Embryonic facial prominence (tissue), 1 donor: ENCODE results near the gene STMND1.
"Not testable (repeated sequence)": the region's sequence is repeated elsewhere in the genome, so short reads cannot be mapped to it uniquely, and the experiment has no call there.

Experiments
- DNase-seq: peaks from one replicate; pipeline ENCODE4 v3.0.0-alpha.2; 2016; ENCODE audit errors: extremely low spot score

STMND1 gene

DNA sequence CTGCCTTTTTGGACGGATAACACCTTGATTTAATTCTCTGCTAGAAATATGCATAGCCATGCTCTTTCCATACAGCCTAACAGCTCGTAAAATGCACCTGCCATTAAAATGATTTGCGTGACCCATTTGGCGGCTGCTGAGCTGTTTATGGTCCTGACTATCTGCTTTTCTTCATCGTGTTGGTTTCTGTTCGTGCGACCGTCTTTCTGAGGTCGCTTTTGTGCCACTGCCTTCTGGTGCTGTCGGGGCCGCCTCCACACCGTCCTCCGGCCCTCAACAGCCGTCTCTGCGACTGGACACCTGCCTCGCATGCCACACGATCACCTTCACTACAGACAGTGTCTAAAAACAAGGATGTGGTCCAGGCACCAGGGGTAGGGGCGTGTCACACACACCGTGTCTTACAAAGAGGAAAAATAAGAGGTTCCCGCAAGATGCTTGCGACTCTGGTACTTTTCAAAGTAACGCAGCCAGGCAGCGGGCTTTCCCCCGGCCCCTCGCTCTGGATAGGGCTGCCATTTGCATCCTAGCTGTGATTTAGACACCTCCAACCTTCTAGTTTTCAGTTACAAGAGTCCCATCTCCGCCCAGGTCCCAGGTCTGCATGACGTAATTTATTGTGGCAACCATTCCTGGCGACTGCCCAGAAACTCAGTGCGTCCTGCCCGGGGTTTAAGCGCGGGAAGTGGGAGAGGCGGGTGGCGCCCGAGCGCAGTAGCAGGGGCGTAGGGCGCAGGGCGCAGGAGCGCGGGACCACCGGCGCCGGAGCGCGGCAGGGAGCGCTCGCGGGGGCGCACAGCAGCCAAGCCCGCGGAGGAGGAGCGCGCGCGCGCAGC is at the start of gene STMND1:
STMND1 (plus strand) TSS at position 629 of the 836 bp plus-strand sequence. CDS start 208 bp downstream, outside the sequence.
- DNase-seq, result no peak

DNA sequence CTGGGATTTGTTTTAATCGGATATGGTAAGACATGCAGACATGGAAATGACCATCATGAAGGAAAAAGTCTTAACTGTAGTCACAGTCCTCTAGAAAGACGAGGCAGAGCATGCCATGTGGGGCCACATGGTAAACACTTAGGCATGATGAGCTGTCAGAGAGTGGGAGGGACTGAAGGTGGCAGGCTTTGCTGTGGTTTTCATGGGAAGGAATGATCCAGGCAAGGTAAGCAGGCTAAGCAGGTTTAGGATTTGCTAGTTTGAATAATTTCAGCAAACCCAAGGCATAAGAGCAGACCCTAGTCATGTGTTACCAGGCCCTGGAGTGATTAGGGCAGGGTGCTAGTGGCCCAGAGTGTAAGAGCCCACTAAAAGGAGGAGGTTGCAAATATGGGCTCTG is 47.2 kb upstream of the STMND1 start:
- no peak for DNase-seq

- no peak for DNase-seq
Measured at GRCh38 chr6:17057322-17057721, 44.5 kb upstream of the STMND1 start.

DNA sequence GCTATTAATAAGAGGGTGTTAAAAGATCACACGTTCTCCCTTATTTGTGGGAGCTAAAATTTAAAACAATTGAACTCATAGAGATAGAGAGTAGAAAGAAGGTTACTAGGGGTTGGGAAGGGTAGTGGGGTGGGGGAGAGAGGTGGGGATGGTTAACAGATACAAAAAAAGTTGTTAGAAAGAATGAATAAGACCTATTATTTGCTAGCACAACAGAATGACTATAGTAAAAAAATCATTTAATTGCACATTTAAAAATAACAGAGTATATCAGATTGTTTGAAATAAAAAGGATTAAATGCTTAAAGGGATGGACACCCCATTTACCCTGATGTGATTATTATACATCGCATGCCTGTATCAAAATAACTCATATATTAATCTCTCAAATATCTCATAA is 43.3 kb upstream of the STMND1 start:
- DNase-seq, result no peak

GRCh38 chr6:17059022-17059421 is 42.8 kb upstream of the STMND1 start:
- DNase-seq, result no peak

- no peak for DNase-seq
Measured at GRCh38 chr6:17059850-17060249, 42.0 kb upstream of the STMND1 start.

DNA sequence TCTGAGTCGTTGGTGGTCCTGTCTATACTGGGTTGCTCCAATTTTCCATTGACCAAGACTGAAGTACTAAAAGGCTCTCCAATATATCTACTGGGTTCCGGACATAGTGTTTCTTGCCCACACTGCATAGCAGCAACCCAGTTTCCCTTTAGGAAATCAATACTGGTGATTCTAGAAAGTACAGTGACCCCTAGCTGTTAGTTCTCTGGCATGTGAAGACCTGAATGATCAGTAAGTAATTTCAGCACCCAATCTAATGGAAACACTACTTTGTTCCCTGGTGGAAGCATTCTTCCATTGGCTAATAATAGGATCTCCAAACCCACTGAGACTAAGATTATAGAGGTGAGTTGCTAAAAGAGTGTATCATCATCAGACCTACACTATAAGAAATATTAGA is 40.8 kb upstream of the STMND1 start:
- DNase-seq, result no peak

DNA sequence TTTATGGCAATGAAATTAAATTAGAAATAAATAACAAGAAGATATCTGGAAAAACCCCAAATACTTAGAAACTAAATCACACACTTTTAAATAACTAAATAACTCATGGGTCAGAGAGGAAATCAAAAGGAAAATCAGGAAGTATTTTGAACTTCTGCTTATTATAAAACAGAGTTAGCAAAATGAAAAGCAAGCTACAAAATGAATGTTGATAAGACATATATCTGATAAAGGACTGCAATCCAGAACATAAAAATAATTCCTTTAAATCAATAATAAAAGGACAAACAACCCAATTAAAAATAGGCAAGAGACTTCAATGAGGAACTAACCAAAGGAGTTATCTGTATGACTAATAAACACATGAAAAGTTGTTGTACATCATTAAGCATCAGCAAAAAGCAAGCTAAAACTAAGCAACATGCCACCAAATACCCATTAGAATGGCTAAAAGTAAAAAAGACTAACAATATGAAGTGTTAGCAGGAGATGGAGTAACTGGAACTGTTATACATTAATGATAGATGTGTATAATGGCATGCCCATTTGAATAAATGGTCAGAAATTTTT is 38.9 kb upstream of the STMND1 start:
- no peak for DNase-seq

- no peak for DNase-seq
Measured at GRCh38 chr6:17064975-17065374, 36.9 kb upstream of the STMND1 start.

- DNase-seq, result no peak
Measured at GRCh38 chr6:17066610-17067009, 35.2 kb upstream of the STMND1 start.

DNA sequence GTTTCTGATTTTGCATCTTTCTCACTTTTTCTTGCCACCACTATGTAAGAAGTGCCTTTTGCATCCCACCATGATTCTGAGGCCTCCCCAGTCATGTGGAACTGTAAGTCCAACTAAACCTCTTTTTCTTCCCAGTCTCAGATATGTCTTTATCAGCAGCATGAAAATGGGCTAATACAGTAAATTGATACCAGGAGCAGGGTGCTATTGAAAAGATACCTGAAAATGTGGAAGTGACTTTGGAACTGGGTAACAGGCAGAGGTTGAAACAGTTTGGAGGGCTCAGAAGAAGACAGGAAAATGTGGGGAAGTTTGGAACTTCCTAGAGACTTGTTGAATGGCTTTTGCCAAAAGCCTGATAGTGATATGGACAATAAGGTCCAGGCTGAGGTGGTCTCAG is 32.9 kb upstream of the STMND1 start:
- DNase-seq, result not testable (repeated sequence)

- DNase-seq, result not testable (repeated sequence)
Measured at GRCh38 chr6:17070400-17070799, 31.4 kb upstream of the STMND1 start.

- DNase-seq, result not testable (repeated sequence)
Measured at GRCh38 chr6:17073596-17073995, 28.3 kb upstream of the STMND1 start.

DNA sequence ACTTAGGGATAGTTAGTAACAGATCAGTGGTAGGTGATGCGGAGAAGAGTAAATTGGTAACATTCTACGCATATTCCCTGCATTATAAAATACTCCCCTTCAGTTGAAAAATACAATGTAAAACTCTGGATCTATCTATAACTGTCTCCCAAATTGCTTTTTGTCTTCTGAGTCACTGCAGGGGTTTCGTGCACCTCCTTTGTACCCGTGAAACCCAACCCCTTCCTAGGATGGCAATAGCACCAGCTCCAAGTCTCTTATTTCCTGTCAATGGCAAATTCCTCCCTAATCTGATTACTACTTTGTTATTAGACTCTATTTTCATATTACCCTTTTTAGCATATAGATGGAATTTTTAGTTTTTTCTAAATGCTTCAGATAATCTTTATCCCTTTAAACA is 20.6 kb upstream of the STMND1 start:
- DNase-seq, result no peak

- DNase-seq, result no peak
Measured at GRCh38 chr6:17081860-17082508, 19.9 kb upstream of the STMND1 start.

GRCh38 chr6:17083397-17083796 is 18.5 kb upstream of the STMND1 start:
- no peak for DNase-seq

GRCh38 chr6:17086469-17086868 is 15.4 kb upstream of the STMND1 start:
- DNase-seq, result no peak

DNA sequence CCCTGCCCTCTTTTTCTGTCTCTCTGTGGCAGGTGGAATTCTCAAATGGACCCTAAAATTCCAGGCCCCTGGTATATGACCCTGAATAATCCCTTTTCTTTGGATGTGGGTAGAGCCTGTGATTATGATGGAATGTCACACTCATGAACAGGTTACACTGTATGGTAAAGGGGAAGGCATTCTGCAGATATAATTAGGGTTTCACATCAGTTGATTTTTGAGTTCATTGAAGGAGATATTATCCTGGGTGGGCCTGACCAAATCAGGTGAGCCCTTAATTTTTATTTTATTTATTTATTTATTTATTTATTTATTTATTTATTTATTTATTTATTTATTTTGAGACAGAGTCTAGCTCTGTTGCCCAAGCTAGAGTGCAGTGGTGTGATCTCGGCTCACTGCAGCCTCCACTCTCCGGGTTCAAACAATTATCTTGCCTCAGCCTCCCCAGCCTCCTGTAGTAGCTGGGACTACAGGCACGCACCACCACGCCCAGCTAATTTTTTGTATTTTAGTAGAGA is 13.7 kb upstream of the STMND1 start:
- DNase-seq, result no peak

GRCh38 chr6:17091122-17091521 is 10.7 kb upstream of the STMND1 start:
- DNase-seq, result no peak

DNA sequence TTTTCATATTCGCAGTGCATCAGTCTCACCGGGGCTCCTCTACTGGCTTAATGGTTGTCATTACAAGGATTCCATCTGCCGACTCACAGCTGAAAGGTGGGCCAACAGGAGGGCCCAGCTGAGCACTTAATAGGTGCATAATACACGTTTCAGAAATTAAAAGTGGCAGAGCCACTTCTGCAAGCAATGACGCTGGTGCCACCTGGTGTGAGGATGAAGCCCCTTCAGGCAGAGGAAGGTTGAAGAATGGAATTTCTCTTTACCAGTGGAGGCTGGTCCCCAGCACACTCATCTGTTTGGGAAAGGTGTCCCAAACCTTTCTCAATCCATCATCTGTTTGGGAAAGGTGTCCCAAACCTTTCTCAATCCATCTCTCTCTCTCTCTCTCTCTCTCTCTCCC is 8.2 kb upstream of the STMND1 start:
- no peak for DNase-seq

GRCh38 chr6:17096096-17096495 is 5.8 kb upstream of the STMND1 start:
- DNase-seq, result no peak

- DNase-seq, result no peak
Measured at GRCh38 chr6:17096652-17097051, 5.2 kb upstream of the STMND1 start.

DNA sequence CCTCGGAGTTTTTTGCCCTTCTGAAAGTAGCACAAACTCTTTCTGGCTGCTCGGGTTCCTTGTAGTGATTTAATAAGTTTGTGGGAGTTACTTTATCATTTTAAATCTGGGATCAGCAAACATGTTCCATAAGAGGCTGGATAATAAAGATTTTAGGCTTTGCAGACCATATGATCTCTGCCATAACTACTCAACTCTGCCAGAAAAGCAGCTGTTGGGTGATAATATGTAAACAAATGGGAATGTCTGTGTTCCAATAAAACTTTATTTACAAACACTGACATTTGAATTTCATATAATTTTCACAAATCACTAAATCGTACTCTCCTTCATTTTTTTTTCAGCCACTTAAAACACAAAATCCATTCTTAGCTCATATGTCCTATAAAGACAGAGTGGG is 3.9 kb upstream of the STMND1 start:
- no peak for DNase-seq
